ENCODE results near the gene FAM120B. TPM values are rescaled to one million over a fixed set of nuclear protein-coding genes. Genes with fewer than 3 reads are reported as not detected.

The FAM120B gene
- polyA plus RNA-seq, 1 donor from 2014 or later: 17.9 TPM

GRCh38 chr6:170385506-170385905, 78.9 kb downstream of the FAM120B start:
- Histone ChIP-seq H3K27ac (ENCODE audit: low read length) (no peak overlapping the region), H4K20me1 (ENCODE audit: insufficient read depth) (no peaks in the 10 kb centered on the region), H2AFZ (ENCODE audit: low read depth, low read length) (no peak overlapping the region), H3K9me2 (ENCODE audit: insufficient read depth, low read length) (no peaks in the 10 kb centered on the region), H3K4me2 (ENCODE audit: low read length) (no peak overlapping the region), H3K9ac (ENCODE audit: low read length) (no peak overlapping the region), H3K4me3 (ENCODE audit: low read length) (no peak overlapping the region), H3F3A (ENCODE audit: insufficient read depth, low read length, poor library complexity, severe bottlenecking) (no peaks in the 10 kb centered on the region), H3K9me3 (ENCODE audit: low read length) (no peaks in the 10 kb centered on the region), H3K27me3 (ENCODE audit: insufficient read depth, low read depth, low read length) (no peaks in the 10 kb centered on the region), H3K79me2 (replicated peaks; ENCODE audit: insufficient read depth, low read length) (no peaks in the 10 kb centered on the region), H3K36me3 (ENCODE audit: insufficient read depth, low read length) (no peaks in the 10 kb centered on the region)
- no peak for TF ChIP-seq EP300 (conservative IDR thresholded peaks at IDR 0.05; ENCODE audit: poor library complexity, severe bottlenecking)
- TF ChIP-seq REST (IDR thresholded peaks at IDR 0.05; ENCODE audit: borderline replicate concordance): no peak

GRCh38 chr6:170388113-170388512, 81.6 kb downstream of the FAM120B start:
- TF ChIP-seq SMC3 (conservative IDR thresholded peaks at IDR 0.05; ENCODE audit: poor library complexity): no peak
- no peak for TF ChIP-seq EP300 (conservative IDR thresholded peaks at IDR 0.05; ENCODE audit: poor library complexity, severe bottlenecking)
- no peak for TF ChIP-seq MXI1 (conservative IDR thresholded peaks at IDR 0.05; ENCODE audit: poor library complexity, severe bottlenecking)
- TF ChIP-seq RAD21 (conservative IDR thresholded peaks at IDR 0.05): no peak
- TF ChIP-seq TAF1 (IDR thresholded peaks at IDR 0.05; ENCODE audit: low read depth): no peak
- TF ChIP-seq EZH2 (IDR thresholded peaks at IDR 0.05; ENCODE audit: borderline replicate concordance, insufficient read depth, low read length, poor library complexity, severe bottlenecking): no peak
- no peak overlapping the region for H2AFZ ChIP-seq (ENCODE audit: low read depth, low read length)
- no peak overlapping the region for H3K9ac ChIP-seq (ENCODE audit: low read length)
- no peaks in the 10 kb centered on the region for H3K9me2 ChIP-seq (ENCODE audit: insufficient read depth, low read length)
- no peak overlapping the region for H3K4me2 ChIP-seq (ENCODE audit: low read length)
- no peaks in the 10 kb centered on the region for H3F3A ChIP-seq (ENCODE audit: insufficient read depth, low read length, poor library complexity, severe bottlenecking)
- no peaks in the 10 kb centered on the region for H3K36me3 ChIP-seq (ENCODE audit: insufficient read depth, low read length)
- H3K27me3 ChIP-seq (ENCODE audit: insufficient read depth, low read depth, low read length): no peaks in the 10 kb centered on the region
- no peaks in the 10 kb centered on the region for H3K79me2 ChIP-seq (replicated peaks; ENCODE audit: insufficient read depth, low read length)
- no peaks in the 10 kb centered on the region for H4K20me1 ChIP-seq (ENCODE audit: insufficient read depth)
- H3K27ac ChIP-seq (ENCODE audit: low read length): no peak overlapping the region
- no peak overlapping the region for H3K4me3 ChIP-seq (ENCODE audit: low read length)
- H3K9me3 ChIP-seq (ENCODE audit: low read length): no peaks in the 10 kb centered on the region

GRCh38 chr6:170393033-170393432, 86.5 kb downstream of the FAM120B start:
- Histone ChIP-seq H3K27ac (ENCODE audit: low read length) (no peak overlapping the region), H3K4me3 (ENCODE audit: low read length) (no peak overlapping the region), H3K9me3 (ENCODE audit: low read length) (no peaks in the 10 kb centered on the region), H4K20me1 (ENCODE audit: insufficient read depth) (no peaks in the 10 kb centered on the region), H2AFZ (ENCODE audit: low read depth, low read length) (no peak overlapping the region), H3K9ac (ENCODE audit: low read length) (no peak overlapping the region), H3K9me2 (ENCODE audit: insufficient read depth, low read length) (no peaks in the 10 kb centered on the region), H3K27me3 (ENCODE audit: insufficient read depth, low read depth, low read length) (no peaks in the 10 kb centered on the region), H3K36me3 (ENCODE audit: insufficient read depth, low read length) (no peaks in the 10 kb centered on the region), H3K79me2 (replicated peaks; ENCODE audit: insufficient read depth, low read length) (no peaks in the 10 kb centered on the region), H3K4me2 (ENCODE audit: low read length) (no peak overlapping the region), H3F3A (ENCODE audit: insufficient read depth, low read length, poor library complexity, severe bottlenecking) (no peaks in the 10 kb centered on the region)
- no peak for TF ChIP-seq REST (IDR thresholded peaks at IDR 0.05; ENCODE audit: borderline replicate concordance)
- no peak for TF ChIP-seq CTCF (IDR thresholded peaks at IDR 0.05; ENCODE audit: poor library complexity, severe bottlenecking)
- TF ChIP-seq SMC3 (conservative IDR thresholded peaks at IDR 0.05; ENCODE audit: poor library complexity): no peak
- TF ChIP-seq MXI1 (conservative IDR thresholded peaks at IDR 0.05; ENCODE audit: poor library complexity, severe bottlenecking): no peak
- no peak for TF ChIP-seq TAF1 (IDR thresholded peaks at IDR 0.05; ENCODE audit: low read depth)
- no peak for TF ChIP-seq POLR2AphosphoS5 (IDR thresholded peaks at IDR 0.05)
- no peak for TF ChIP-seq RAD21 (conservative IDR thresholded peaks at IDR 0.05)
- TF ChIP-seq EP300 (conservative IDR thresholded peaks at IDR 0.05; ENCODE audit: poor library complexity, severe bottlenecking): no peak
- TF ChIP-seq EZH2 (IDR thresholded peaks at IDR 0.05; ENCODE audit: borderline replicate concordance, insufficient read depth, low read length, poor library complexity, severe bottlenecking): no peak
